ENCODE results near the gene DISP1. TPM values are rescaled to one million over a fixed set of nuclear protein-coding genes. Genes with fewer than 3 reads are reported as not detected.

Gene DISP1
- total RNA-seq, 1 experiment from 2014 or later, result 1.3 TPM

DNA sequence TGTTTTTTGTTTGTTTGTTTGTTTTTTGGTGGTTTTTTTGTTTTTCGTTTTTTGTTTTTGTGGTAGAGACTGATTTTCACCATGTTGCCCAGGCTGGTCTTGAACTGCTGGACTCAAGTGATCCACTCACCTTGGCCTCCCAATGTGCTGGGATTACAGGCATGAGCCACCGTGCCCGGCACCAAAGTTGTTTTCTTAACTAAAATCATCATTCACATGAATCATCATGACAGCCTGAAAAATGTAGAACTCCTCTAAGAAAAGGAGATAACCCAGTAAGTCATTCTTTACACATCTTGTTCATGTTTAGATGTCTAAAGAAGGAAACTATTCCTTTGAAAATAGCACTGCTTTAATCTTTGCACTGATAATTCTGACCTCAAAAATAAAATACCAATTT lies 37.5 kb downstream of the DISP1 start:
- Histone ChIP-seq H3K9me2 (replicated peaks; ENCODE audit: low read length) (no peaks in the 10 kb centered on the region), H3K36me3 (ENCODE audit: low read depth, low read length) (no peaks in the 10 kb centered on the region), H3K27me3 (ENCODE audit: low read length) (no peaks in the 10 kb centered on the region), H3K4me1 (ENCODE audit: insufficient read depth, low read length) (no peaks in the 10 kb centered on the region), H3K4me2 (ENCODE audit: low read length) (no peak overlapping the region), H3K9ac (ENCODE audit: low read length) (no peak overlapping the region), H3K79me2 (ENCODE audit: low read length) (no peaks in the 10 kb centered on the region), H3K4me3 (ENCODE audit: low read length) (no peak overlapping the region), H3F3A (ENCODE audit: low read length, unreplicated experiment) (no peaks in the 10 kb centered on the region), H3K27ac (ENCODE audit: low read length) (no peak overlapping the region), H2AFZ (ENCODE audit: low read length) (no peak overlapping the region), H3K9me3 (ENCODE audit: low read length) (no peaks in the 10 kb centered on the region), H4K20me1 (ENCODE audit: low read length) (no peaks in the 10 kb centered on the region)
- intact Hi-C loops (cut with micrococcal nuclease), result no loop called here
- ChIA-PET CTCF (no interaction called here), POLR2A (ENCODE audit: unreplicated experiment) (no interaction called here)
- no TSS peak for BruUV-seq (replicated peaks)
- ATAC-seq, result no peak
- DNase-seq, result peak; percentile 17
- TF ChIP-seq, protein P1, sequence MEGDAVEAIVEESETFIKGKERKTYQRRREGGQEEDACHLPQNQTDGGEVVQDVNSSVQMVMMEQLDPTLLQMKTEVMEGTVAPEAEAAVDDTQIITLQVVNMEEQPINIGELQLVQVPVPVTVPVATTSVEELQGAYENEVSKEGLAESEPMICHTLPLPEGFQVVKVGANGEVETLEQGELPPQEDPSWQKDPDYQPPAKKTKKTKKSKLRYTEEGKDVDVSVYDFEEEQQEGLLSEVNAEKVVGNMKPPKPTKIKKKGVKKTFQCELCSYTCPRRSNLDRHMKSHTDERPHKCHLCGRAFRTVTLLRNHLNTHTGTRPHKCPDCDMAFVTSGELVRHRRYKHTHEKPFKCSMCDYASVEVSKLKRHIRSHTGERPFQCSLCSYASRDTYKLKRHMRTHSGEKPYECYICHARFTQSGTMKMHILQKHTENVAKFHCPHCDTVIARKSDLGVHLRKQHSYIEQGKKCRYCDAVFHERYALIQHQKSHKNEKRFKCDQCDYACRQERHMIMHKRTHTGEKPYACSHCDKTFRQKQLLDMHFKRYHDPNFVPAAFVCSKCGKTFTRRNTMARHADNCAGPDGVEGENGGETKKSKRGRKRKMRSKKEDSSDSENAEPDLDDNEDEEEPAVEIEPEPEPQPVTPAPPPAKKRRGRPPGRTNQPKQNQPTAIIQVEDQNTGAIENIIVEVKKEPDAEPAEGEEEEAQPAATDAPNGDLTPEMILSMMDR (conservative IDR thresholded peaks at IDR 0.05; ENCODE audit: low read depth, low read length), result no peak
- no peak for TF ChIP-seq EZH2 (IDR thresholded peaks at IDR 0.05; ENCODE audit: low read length, unreplicated experiment)
- TF ChIP-seq EZH2phosphoT487 (IDR thresholded peaks at IDR 0.05; ENCODE audit: borderline replicate concordance, low read length), result no peak

DNA sequence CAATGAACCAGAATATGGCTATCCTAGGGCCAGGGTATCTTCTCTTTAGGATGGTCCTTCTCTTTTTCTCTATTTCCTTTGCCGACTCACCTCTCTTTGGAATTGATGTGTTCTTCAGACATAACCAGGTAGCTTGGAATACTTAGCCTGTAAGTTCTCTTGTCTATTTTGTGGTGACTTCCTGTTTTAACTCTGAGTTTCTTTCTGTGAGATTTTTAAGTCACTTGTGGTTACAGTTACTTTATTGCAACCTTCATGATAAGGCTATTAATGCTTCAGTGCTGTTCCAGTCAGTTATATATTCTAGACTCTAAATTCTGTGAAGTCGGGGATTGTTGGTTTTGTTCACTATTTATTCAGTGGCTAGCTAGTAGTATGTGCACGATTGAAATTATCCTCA lies 46.2 kb downstream of the DISP1 start:
- Histone ChIP-seq H3K9me3 (ENCODE audit: low read length) (no peaks in the 10 kb centered on the region), H3K36me3 (ENCODE audit: low read depth, low read length) (no peaks in the 10 kb centered on the region), H3K27ac (ENCODE audit: low read length) (no peak overlapping the region), H3K4me3 (ENCODE audit: low read length) (no peak overlapping the region), H3K9me2 (replicated peaks; ENCODE audit: low read length) (no peaks in the 10 kb centered on the region), H3K27me3 (ENCODE audit: low read length) (no peaks in the 10 kb centered on the region), H3F3A (ENCODE audit: low read length, unreplicated experiment) (no peaks in the 10 kb centered on the region), H2AFZ (ENCODE audit: low read length) (no peak overlapping the region), H3K4me1 (ENCODE audit: insufficient read depth, low read length) (no peaks in the 10 kb centered on the region), H3K79me2 (ENCODE audit: low read length) (no peaks in the 10 kb centered on the region), H3K9ac (ENCODE audit: low read length) (no peak overlapping the region), H3K4me2 (ENCODE audit: low read length) (no peak overlapping the region), H4K20me1 (ENCODE audit: low read length) (no peaks in the 10 kb centered on the region)
- no peak for DNase-seq
- ChIA-PET POLR2A (ENCODE audit: unreplicated experiment) (no interaction called here), CTCF (no interaction called here)
- intact Hi-C loops (cut with micrococcal nuclease), result no loop called here
- BruUV-seq (replicated peaks), result no TSS peak
- TF ChIP-seq EZH2 (IDR thresholded peaks at IDR 0.05; ENCODE audit: low read length, unreplicated experiment) (no peak), EZH2phosphoT487 (IDR thresholded peaks at IDR 0.05; ENCODE audit: borderline replicate concordance, low read length) (no peak)
- TF ChIP-seq, protein P1 (conservative IDR thresholded peaks at IDR 0.05; ENCODE audit: low read depth, low read length), result no peak
- no peak for ATAC-seq

Other genes with a start within 250 kb of the DISP1 start
- gene TAF1A, start 225.1 kb upstream of the DISP1 start, total RNA-seq (2014; rRNA removed), result 27.9 and 29.4 TPM in 2 replicates
- 50.8 and 69.3 TPM in 2 replicates for gene MIA3, start 196.9 kb upstream of the DISP1 start, total RNA-seq (2014; rRNA removed)
- gene AIDA, start 102.5 kb upstream of the DISP1 start, total RNA-seq (2014; rRNA removed), result 38.0 and 41.4 TPM in 2 replicates
- 60.7 and 68.4 TPM in 2 replicates for gene BROX, start 102.5 kb upstream of the DISP1 start, total RNA-seq (2014; rRNA removed)
- gene FAM177B, start 77.8 kb upstream of the DISP1 start, total RNA-seq (2014; rRNA removed), result not detected in 2 replicates

Measured in PC-3 (cell line).